SK-N-SH (cell line): Measurements from ENCODE around the gene MLLT6. TPM values are rescaled to one million over a fixed set of nuclear protein-coding genes. Genes with fewer than 3 reads are reported as not detected.

Source experiments
- CTCF ChIA-PET: fragments of 300-600, 350-600 bp; formaldehyde crosslinking; extraction: SDS; loops from one replicate; lab custom pipeline; 2021; lab: Yijun Ruan, JAX
- POLR2A ChIA-PET: fragments of 350-600 bp; sonication (Branson Sonifier 250); formaldehyde crosslinking; extraction: SDS; loops from one replicate; lab custom pipeline; 2020; ENCODE audit warnings: antibody characterized with exemption, inconsistent platforms; lab: Yijun Ruan, JAX
- DNase-seq: peaks from one replicate; pipeline ENCODE4 v3.0.0; 2012
- H2AFZ ChIP-seq: fragments of 200-600 bp; sonication (generic); 2 replicates; pipeline ENCODE4 v1.8.1; 2016; ENCODE audit warnings: antibody characterized with exemption, mild to moderate bottlenecking, low read depth
- H3F3A ChIP-seq: fragments of 200-600 bp; sonication (generic); replicated peaks from 2 replicates; pipeline ENCODE3; 2016; ENCODE audit warnings: antibody characterized with exemption, mild to moderate bottlenecking; ENCODE audit not compliant: insufficient read depth
- H3K27ac ChIP-seq, 2 experiments: fragments of 200-500 bp in 1 of 2; fragments of 200-600 bp in 1 of 2; sonication (Bioruptor generic) in 1 of 2; sonication (generic), shearing (Covaris generic) in 1 of 2; 2 replicates each; pipeline versions ENCODE4 v1.5.1 to v1.6.1; 2014 to 2016; ENCODE audit warnings: low read depth in 2 of 2, inconsistent platforms in 1 of 2, low read length in 1 of 2, mild to moderate bottlenecking in 1 of 2, mixed read lengths in 1 of 2
- H3K27me3 ChIP-seq: fragments of 200-600 bp; sonication (generic), shearing (Covaris generic); 2 replicates; pipeline ENCODE4 v1.6.1; 2016; ENCODE audit warnings: mixed run types; ENCODE audit not compliant: insufficient read depth
- H3K36me3 ChIP-seq, 2 experiments: fragments of 200-500 bp in 1 of 2; fragments of 200-600 bp in 1 of 2; sonication (Bioruptor generic) in 1 of 2; sonication (generic) in 1 of 2; replicated peaks in 1 of 2; 2 replicates each; pipeline versions ENCODE3 to v1.5.1; 2014 to 2016; ENCODE audit warnings: low read length in 1 of 2, mild to moderate bottlenecking in 1 of 2; ENCODE audit not compliant: insufficient read depth in 2 of 2, control insufficient read depth in 1 of 2
- H3K4me1 ChIP-seq, 2 experiments: fragments of 200-500 bp in 1 of 2; fragments of 200-600 bp in 1 of 2; sonication (Bioruptor generic) in 1 of 2; sonication (generic), shearing (Covaris generic) in 1 of 2; 2 replicates each; pipeline versions ENCODE4 v1.5.1 to v1.6.1; 2014 to 2016; ENCODE audit warnings: low read depth in 1 of 2, low read length in 1 of 2, mixed run types in 1 of 2; ENCODE audit not compliant: insufficient read depth in 2 of 2, control insufficient read depth in 1 of 2
- H3K4me2 ChIP-seq: fragments of 200-600 bp; sonication (generic), shearing (Covaris generic); 2 replicates; pipeline ENCODE4 v1.6.1; 2017; ENCODE audit warnings: mixed run types
- H3K4me3 ChIP-seq, 2 experiments: fragments of 200-500 bp in 1 of 2; fragments of 200-600 bp in 1 of 2; sonication (Bioruptor generic) in 1 of 2; sonication (generic), shearing (Covaris generic) in 1 of 2; 2 replicates each; pipeline versions ENCODE4 v1.5.1 to v1.8.1; 2014 to 2016; ENCODE audit warnings: low read depth in 2 of 2, inconsistent platforms in 1 of 2, low read length in 1 of 2, mild to moderate bottlenecking in 1 of 2, mixed read lengths in 1 of 2, moderate library complexity in 1 of 2
- H3K79me2 ChIP-seq: fragments of 200-600 bp; sonication (generic); 2 replicates; pipeline ENCODE4 v1.8.1; 2017; ENCODE audit warnings: mild to moderate bottlenecking; ENCODE audit not compliant: insufficient read depth
- H3K9ac ChIP-seq: fragments of 200-600 bp; sonication (generic); 2 replicates; pipeline ENCODE4 v1.6.1; 2017; ENCODE audit warnings: mixed run types
- H3K9me2 ChIP-seq: fragments of 200-600 bp; sonication (generic); 2 replicates; pipeline ENCODE4 v1.6.1; 2017; ENCODE audit warnings: mixed run types
- H3K9me3 ChIP-seq: fragments of 200-600 bp; sonication (generic); 2 replicates; pipeline ENCODE4 v1.6.1; 2017; ENCODE audit warnings: mixed run types, mild to moderate bottlenecking, moderate library complexity
- H4K20me1 ChIP-seq: fragments of 200-600 bp; sonication (generic); 2 replicates; pipeline ENCODE4 v1.6.1; 2017; ENCODE audit warnings: mild to moderate bottlenecking, mixed run types; ENCODE audit not compliant: insufficient read depth
- ELF1 ChIP-seq: IDR thresholded peaks from 2 replicates; pipeline ENCODE4 v1.4.0; 2012
- EP300 ChIP-seq, 2 experiments: IDR thresholded peaks; 2 replicates each; pipeline versions ENCODE4 v1.4.0 to v1.6.1; 2012; ENCODE audit warnings: borderline replicate concordance in 1 of 2, low read depth in 1 of 2, low read length in 1 of 2
- FOSL2 ChIP-seq: IDR thresholded peaks from 2 replicates; pipeline ENCODE4 v1.4.0; 2012; ENCODE audit warnings: low read depth, mild to moderate bottlenecking, moderate library complexity, borderline replicate concordance
- FOXJ3 ChIP-seq: sonication (generic); formaldehyde crosslinking; IDR thresholded peaks from 2 replicates; pipeline ENCODE4 v1.5.1; 2020; ENCODE audit warnings: mild to moderate bottlenecking, missing genetic modification reagents
- GABPA ChIP-seq: IDR thresholded peaks from 2 replicates; pipeline ENCODE4 v1.4.0; 2012; ENCODE audit warnings: low read depth, mild to moderate bottlenecking
- GATA2 ChIP-seq: sonication (generic); formaldehyde crosslinking; IDR thresholded peaks from 2 replicates; pipeline ENCODE4 v1.5.0; 2020; ENCODE audit warnings: mild to moderate bottlenecking, missing genetic modification reagents
- JUND ChIP-seq: IDR thresholded peaks from 2 replicates; pipeline ENCODE4 v1.4.0; 2012
- MEF2A ChIP-seq: IDR thresholded peaks from 2 replicates; pipeline ENCODE4 v1.4.0; 2012; ENCODE audit warnings: low read depth, borderline replicate concordance
- NFIC ChIP-seq: IDR thresholded peaks from 2 replicates; pipeline ENCODE4 v1.4.0; 2012; ENCODE audit warnings: borderline replicate concordance
- SIN3A ChIP-seq: IDR thresholded peaks from 2 replicates; pipeline ENCODE4 v1.6.1; 2012; ENCODE audit warnings: low read depth, mild to moderate bottlenecking, low read length, moderate library complexity, borderline replicate concordance
- TAF1 ChIP-seq: IDR thresholded peaks from 2 replicates; pipeline ENCODE4 v1.6.1; 2012; ENCODE audit warnings: low read depth, mild to moderate bottlenecking, low read length, moderate library complexity, borderline replicate concordance
- TCF12 ChIP-seq: IDR thresholded peaks from 2 replicates; pipeline ENCODE4 v1.4.0; 2012
- WGBS: methylation state at CpG from one replicate; pipeline ENCODE4 v1.1.6; 2017; ENCODE audit warnings: low lambda C conversion rate; 5-methylcytosine and 5-hydroxymethylcytosine counted together
- polyA plus RNA-seq, 3 experiments: library from polyadenylated mRNA; depleted of rRNA; stranded (reverse); fragments of >200 nt; gene quantifications; 2 replicates each; pipeline ENCODE4 v1.2.3, GENCODE V29; 2012
- TF ChIP-seq, protein P1 (sequence below): fragments of 150-350 bp; IDR thresholded peaks from 2 replicates; pipeline ENCODE4 v1.6.1; 2017; ENCODE audit warnings: antibody characterized with exemption, low read length, low read depth, borderline replicate concordance
- TF ChIP-seq, protein P2 (sequence below): IDR thresholded peaks from 2 replicates; pipeline ENCODE4 v1.4.0; 2012; ENCODE audit warnings: low read depth, borderline replicate concordance
- TF ChIP-seq, protein P3 (sequence below): fragments of 200-600 bp; sonication (generic); IDR thresholded peaks from 2 replicates; pipeline ENCODE4 v1.6.1; 2017; ENCODE audit warnings: antibody characterized with exemption, mild to moderate bottlenecking, moderate library complexity

The MLLT6 gene
- polyA plus RNA-seq, 1 of the 3 experiments (the other 2 are of a cell fraction): 41.5 TPM

DNA sequence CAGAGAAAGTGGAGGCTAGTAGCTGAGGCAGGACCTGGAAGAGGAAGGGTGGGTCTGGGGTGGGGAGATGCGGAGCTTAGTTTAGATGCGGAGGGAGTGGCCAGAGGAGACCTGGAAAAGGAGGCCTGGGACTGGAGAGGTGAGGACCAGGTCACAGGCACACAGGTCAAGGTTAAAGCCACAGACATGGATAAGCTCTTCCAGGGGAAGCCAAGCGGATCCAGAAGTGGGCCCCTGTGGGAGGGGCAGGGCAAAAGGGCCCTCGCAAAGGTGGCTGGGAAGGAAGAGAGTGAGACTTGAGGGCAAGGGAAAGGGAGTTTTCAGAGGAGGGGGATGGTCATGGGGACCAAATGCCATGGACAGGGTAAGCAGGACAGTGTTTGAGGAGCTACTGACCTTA lies 13.9 kb upstream of the MLLT6 start:
- no peak for DNase-seq
- no peaks in the 10 kb centered on the region for H3K36me3 ChIP-seq
- H3K9me2 ChIP-seq: no peaks in the 10 kb centered on the region
- no peak for TF ChIP-seq GABPA
- TF ChIP-seq MEF2A: no peak
- TF ChIP-seq, protein P1, sequence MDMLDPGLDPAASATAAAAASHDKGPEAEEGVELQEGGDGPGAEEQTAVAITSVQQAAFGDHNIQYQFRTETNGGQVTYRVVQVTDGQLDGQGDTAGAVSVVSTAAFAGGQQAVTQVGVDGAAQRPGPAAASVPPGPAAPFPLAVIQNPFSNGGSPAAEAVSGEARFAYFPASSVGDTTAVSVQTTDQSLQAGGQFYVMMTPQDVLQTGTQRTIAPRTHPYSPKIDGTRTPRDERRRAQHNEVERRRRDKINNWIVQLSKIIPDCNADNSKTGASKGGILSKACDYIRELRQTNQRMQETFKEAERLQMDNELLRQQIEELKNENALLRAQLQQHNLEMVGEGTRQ: no peak
- no peak for TF ChIP-seq EP300 (IDR thresholded peaks at IDR 0.05; ENCODE audit: borderline replicate concordance in 1 of 2, low read depth in 1 of 2, low read length in 1 of 2)
- TF ChIP-seq TAF1: no peak
- no peak for TF ChIP-seq FOSL2
- TF ChIP-seq, protein P2, sequence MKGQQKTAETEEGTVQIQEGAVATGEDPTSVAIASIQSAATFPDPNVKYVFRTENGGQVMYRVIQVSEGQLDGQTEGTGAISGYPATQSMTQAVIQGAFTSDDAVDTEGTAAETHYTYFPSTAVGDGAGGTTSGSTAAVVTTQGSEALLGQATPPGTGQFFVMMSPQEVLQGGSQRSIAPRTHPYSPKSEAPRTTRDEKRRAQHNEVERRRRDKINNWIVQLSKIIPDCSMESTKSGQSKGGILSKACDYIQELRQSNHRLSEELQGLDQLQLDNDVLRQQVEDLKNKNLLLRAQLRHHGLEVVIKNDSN: no peak
- no peak for TF ChIP-seq NFIC
- no peak for TF ChIP-seq GATA2 (CRISPR knock-in tag)
- no peak for TF ChIP-seq ELF1
- no peak for TF ChIP-seq JUND
- TF ChIP-seq, protein P3, sequence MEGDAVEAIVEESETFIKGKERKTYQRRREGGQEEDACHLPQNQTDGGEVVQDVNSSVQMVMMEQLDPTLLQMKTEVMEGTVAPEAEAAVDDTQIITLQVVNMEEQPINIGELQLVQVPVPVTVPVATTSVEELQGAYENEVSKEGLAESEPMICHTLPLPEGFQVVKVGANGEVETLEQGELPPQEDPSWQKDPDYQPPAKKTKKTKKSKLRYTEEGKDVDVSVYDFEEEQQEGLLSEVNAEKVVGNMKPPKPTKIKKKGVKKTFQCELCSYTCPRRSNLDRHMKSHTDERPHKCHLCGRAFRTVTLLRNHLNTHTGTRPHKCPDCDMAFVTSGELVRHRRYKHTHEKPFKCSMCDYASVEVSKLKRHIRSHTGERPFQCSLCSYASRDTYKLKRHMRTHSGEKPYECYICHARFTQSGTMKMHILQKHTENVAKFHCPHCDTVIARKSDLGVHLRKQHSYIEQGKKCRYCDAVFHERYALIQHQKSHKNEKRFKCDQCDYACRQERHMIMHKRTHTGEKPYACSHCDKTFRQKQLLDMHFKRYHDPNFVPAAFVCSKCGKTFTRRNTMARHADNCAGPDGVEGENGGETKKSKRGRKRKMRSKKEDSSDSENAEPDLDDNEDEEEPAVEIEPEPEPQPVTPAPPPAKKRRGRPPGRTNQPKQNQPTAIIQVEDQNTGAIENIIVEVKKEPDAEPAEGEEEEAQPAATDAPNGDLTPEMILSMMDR: no peak
- no peak for TF ChIP-seq TCF12
- no peak for TF ChIP-seq SIN3A
- no peak for TF ChIP-seq FOXJ3 (CRISPR knock-in tag)
- no peaks in the 10 kb centered on the region for H3K9me3 ChIP-seq
- H3K27ac ChIP-seq: no peak overlapping the region
- H2AFZ ChIP-seq: no peak overlapping the region
- no peak overlapping the region for H3K9ac ChIP-seq
- H4K20me1 ChIP-seq: no peaks in the 10 kb centered on the region
- H3K4me1 ChIP-seq: peaks cover 9 to 15% of the 10 kb centered on the region in 2 experiments; a peak in 2 of 4 replicates
- CTCF ChIA-PET: interaction anchor here (0.6 to 8.0 kb wide), 3 partner anchors 14 to 44 kb away, joined by 3 to 48 read pairs (median 18); no protein-coding TSS in a partner anchor
- no peaks in the 10 kb centered on the region for H3K79me2 ChIP-seq
- WGBS: 92% methylated on average over 4 of the region's 4 CpGs
- POLR2A ChIA-PET: no interaction called here
- H3K27me3 ChIP-seq: no peaks in the 10 kb centered on the region
- H3K4me3 ChIP-seq: no peak overlapping the region
- peaks cover 3% of the 10 kb centered on the region for H3F3A ChIP-seq
- no peak overlapping the region for H3K4me2 ChIP-seq
